ENCODE results near the gene TREX2. TPM values are rescaled to one million over a fixed set of nuclear protein-coding genes. Genes with fewer than 3 reads are reported as not detected.

The TREX2 gene
- total and polyA plus RNA-seq, 2 donors (not counting 1 experiment from before 2014, with no cell fraction given): 3.3 to 3.8 TPM

DNA sequence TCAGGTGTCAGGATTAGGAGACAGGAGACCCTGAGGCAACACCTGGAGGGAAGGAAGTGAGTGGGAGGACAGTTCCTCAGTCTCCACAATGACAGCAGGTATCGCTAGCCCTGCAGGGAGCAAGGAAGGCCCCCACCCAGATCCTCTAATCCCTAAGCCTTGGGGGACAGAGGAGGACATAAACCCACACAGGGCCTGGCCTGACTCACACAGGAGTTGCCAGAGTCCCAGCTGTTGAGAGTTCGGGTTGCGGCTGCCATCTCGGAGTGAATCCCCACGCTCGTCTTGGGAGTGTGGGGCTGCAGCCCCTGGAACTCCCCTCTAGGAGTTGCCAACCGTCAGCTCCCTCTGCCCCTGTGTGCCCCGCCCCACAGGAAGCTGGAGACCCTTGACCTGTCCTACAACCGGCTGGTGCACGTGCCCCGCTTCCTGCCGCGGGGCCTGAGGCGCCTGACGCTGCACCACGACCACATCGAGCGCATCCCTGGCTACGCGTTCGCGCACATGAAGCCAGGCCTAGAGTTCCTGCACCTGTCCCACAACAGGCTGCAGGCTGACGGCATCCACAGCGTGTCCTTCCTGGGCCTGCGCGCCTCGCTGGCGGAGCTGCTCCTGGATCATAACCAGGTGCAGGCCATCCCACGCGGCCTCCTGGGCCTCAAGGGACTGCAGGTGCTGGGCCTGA is 39.7 kb upstream of the TREX2 start:
- no peak overlapping the region for H3K4me3 ChIP-seq (ENCODE audit: control extremely low read depth in 1 of 5, extremely low read depth in 1 of 5, insufficient read depth in 1 of 5, low read depth in 2 of 5, low read length in 4 of 5)
- no peak for TF ChIP-seq EZH2 (IDR thresholded peaks at IDR 0.05; ENCODE audit: borderline replicate concordance, insufficient read depth, low read depth, low read length, poor library complexity, severe bottlenecking)
- TF ChIP-seq, protein P1, sequence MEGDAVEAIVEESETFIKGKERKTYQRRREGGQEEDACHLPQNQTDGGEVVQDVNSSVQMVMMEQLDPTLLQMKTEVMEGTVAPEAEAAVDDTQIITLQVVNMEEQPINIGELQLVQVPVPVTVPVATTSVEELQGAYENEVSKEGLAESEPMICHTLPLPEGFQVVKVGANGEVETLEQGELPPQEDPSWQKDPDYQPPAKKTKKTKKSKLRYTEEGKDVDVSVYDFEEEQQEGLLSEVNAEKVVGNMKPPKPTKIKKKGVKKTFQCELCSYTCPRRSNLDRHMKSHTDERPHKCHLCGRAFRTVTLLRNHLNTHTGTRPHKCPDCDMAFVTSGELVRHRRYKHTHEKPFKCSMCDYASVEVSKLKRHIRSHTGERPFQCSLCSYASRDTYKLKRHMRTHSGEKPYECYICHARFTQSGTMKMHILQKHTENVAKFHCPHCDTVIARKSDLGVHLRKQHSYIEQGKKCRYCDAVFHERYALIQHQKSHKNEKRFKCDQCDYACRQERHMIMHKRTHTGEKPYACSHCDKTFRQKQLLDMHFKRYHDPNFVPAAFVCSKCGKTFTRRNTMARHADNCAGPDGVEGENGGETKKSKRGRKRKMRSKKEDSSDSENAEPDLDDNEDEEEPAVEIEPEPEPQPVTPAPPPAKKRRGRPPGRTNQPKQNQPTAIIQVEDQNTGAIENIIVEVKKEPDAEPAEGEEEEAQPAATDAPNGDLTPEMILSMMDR (IDR thresholded peaks at IDR 0.05): no peak
- ATAC-seq (ENCODE audit: low read depth) (no peak), DNase-seq (no peak)
- no peaks in the 10 kb centered on the region for H4K20me1 ChIP-seq (ENCODE audit: control insufficient read depth, insufficient read depth, low read length, poor library complexity, severe bottlenecking)
- no peaks in the 10 kb centered on the region for H3K27me3 ChIP-seq (replicated peaks in 1 of 4; ENCODE audit: control extremely low read depth in 1 of 4, control insufficient read depth in 3 of 4, insufficient read depth in 4 of 4, low read length in 3 of 4)
- intact Hi-C loops (cut with micrococcal nuclease): no loop called here
- H3K4me1 Mint-ChIP-seq: no peaks in the 10 kb centered on the region
- no peaks in the 10 kb centered on the region for H3K36me3 ChIP-seq (replicated peaks in 1 of 2; ENCODE audit: control extremely low read depth in 1 of 2, control insufficient read depth in 1 of 2, extremely low read depth in 1 of 2, insufficient read depth in 2 of 2, low read length in 1 of 2)
- H3K27me3 Mint-ChIP-seq: no peaks in the 10 kb centered on the region
- H3K9ac ChIP-seq (ENCODE audit: low read length): no peak overlapping the region
- no peak overlapping the region for H3K4me2 ChIP-seq (replicated peaks; ENCODE audit: low read depth, low read length, poor library complexity, severe bottlenecking)
- ChIA-PET POLR2A (no interaction called here), CTCF (no interaction called here)
- no peak overlapping the region for H3K27ac Mint-ChIP-seq
- no peaks in the 10 kb centered on the region for H3K4me1 ChIP-seq (ENCODE audit: control insufficient read depth in 2 of 2, insufficient read depth in 2 of 2, low read length in 2 of 2)
- no peaks in the 10 kb centered on the region for H3K9me3 Mint-ChIP-seq (ENCODE audit: insufficient read depth)
- no peak overlapping the region for H3K27ac ChIP-seq (ENCODE audit: low read length in 2 of 2)
- WGBS (ENCODE audit: insufficient coverage): 44% methylated on average over 23 of the region's 30 CpGs
- H3K9me3 ChIP-seq (ENCODE audit: control extremely low read depth in 1 of 3, control insufficient read depth in 2 of 3, insufficient read depth in 1 of 3, low read length in 2 of 3): no peaks in the 10 kb centered on the region
- H3K79me2 ChIP-seq (ENCODE audit: control insufficient read depth, insufficient read depth, low read length): no peaks in the 10 kb centered on the region
- H2AFZ ChIP-seq (ENCODE audit: insufficient read depth, low read depth, low read length, poor library complexity, severe bottlenecking): no peak overlapping the region
- H3K4me3 Mint-ChIP-seq: no peak overlapping the region

DNA sequence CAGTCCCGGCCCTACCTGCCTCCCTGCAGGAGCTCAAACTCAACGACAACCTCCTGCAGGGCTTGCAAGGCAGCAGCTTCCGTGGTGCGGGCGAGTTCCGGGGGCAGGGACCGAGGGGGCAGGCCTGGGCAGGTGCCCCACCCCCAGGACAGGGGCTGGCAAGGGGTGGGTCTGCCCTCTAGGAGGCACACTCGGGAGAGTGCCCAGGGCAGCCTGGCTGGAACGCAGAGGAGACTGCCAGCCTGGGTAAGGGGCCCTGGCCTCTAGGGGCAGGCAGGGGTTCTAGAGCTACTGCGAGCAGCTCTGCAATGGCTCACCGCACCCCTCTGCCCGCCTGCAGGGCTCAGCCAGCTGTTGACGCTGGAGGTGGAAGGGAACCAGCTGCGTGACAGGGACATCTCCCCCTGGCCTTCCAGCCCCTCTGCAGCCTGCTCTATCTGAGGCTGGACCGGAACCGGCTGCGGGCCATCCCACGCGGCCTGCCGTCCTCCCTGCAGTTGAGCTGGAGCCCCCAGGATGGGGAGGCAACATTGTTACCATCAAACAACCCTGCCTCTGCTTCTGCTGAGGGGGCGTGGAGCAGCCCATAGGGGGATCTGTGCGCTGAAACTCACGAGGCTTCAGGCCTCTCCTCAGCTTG is 36.6 kb upstream of the TREX2 start:
- POLR2A ChIA-PET: no interaction called here
- Histone ChIP-seq H3K27me3 (replicated peaks in 1 of 4; ENCODE audit: control extremely low read depth in 1 of 4, control insufficient read depth in 3 of 4, insufficient read depth in 4 of 4, low read length in 3 of 4) (no peaks in the 10 kb centered on the region), H3K36me3 (replicated peaks in 1 of 2; ENCODE audit: control extremely low read depth in 1 of 2, control insufficient read depth in 1 of 2, extremely low read depth in 1 of 2, insufficient read depth in 2 of 2, low read length in 1 of 2) (no peaks in the 10 kb centered on the region), H4K20me1 (ENCODE audit: control insufficient read depth, insufficient read depth, low read length, poor library complexity, severe bottlenecking) (no peaks in the 10 kb centered on the region), H3K79me2 (ENCODE audit: control insufficient read depth, insufficient read depth, low read length) (no peaks in the 10 kb centered on the region), H3K9ac (ENCODE audit: low read length) (no peak overlapping the region), H3K27ac (ENCODE audit: low read length in 2 of 2) (no peak overlapping the region), H3K9me3 (ENCODE audit: control extremely low read depth in 1 of 3, control insufficient read depth in 2 of 3, insufficient read depth in 1 of 3, low read length in 2 of 3) (no peaks in the 10 kb centered on the region), H2AFZ (ENCODE audit: insufficient read depth, low read depth, low read length, poor library complexity, severe bottlenecking) (no peak overlapping the region), H3K4me1 (ENCODE audit: control insufficient read depth in 2 of 2, insufficient read depth in 2 of 2, low read length in 2 of 2) (no peaks in the 10 kb centered on the region), H3K4me2 (replicated peaks; ENCODE audit: low read depth, low read length, poor library complexity, severe bottlenecking) (no peak overlapping the region), H3K4me3 (ENCODE audit: control extremely low read depth in 1 of 5, extremely low read depth in 1 of 5, insufficient read depth in 1 of 5, low read depth in 2 of 5, low read length in 4 of 5) (no peak overlapping the region)
- H3K4me1 Mint-ChIP-seq: no peaks in the 10 kb centered on the region
- DNase-seq: no peak
- ATAC-seq (ENCODE audit: low read depth): no peak
- CTCF ChIA-PET: no interaction called here
- no peaks in the 10 kb centered on the region for H3K9me3 Mint-ChIP-seq (ENCODE audit: insufficient read depth)
- 89% methylated on average over 19 of the region's 23 CpGs for WGBS (ENCODE audit: insufficient coverage)
- TF ChIP-seq, protein P1 (IDR thresholded peaks at IDR 0.05): no peak
- TF ChIP-seq EZH2 (IDR thresholded peaks at IDR 0.05; ENCODE audit: borderline replicate concordance, insufficient read depth, low read depth, low read length, poor library complexity, severe bottlenecking): no peak
- intact Hi-C loops (cut with micrococcal nuclease): no loop called here
- H3K4me3 Mint-ChIP-seq: no peak overlapping the region
- no peaks in the 10 kb centered on the region for H3K27me3 Mint-ChIP-seq
- no peak overlapping the region for H3K27ac Mint-ChIP-seq
